22Rv1 (cell line): ENCODE results near the gene RAB7B.

ENCODE experiments used
- ZFX ChIP-seq: fragments of 450-650 bp; IDR thresholded peaks from 2 replicates; pipeline ENCODE4 v1.6.1; 2017; ENCODE audit warnings: antibody characterized with exemption, borderline replicate concordance
- TF ChIP-seq, protein P1 (sequence below): fragments of 450-650 bp; IDR thresholded peaks from 2 replicates; pipeline ENCODE4 v1.5.1; 2017; ENCODE audit warnings: mild to moderate bottlenecking

DNA sequence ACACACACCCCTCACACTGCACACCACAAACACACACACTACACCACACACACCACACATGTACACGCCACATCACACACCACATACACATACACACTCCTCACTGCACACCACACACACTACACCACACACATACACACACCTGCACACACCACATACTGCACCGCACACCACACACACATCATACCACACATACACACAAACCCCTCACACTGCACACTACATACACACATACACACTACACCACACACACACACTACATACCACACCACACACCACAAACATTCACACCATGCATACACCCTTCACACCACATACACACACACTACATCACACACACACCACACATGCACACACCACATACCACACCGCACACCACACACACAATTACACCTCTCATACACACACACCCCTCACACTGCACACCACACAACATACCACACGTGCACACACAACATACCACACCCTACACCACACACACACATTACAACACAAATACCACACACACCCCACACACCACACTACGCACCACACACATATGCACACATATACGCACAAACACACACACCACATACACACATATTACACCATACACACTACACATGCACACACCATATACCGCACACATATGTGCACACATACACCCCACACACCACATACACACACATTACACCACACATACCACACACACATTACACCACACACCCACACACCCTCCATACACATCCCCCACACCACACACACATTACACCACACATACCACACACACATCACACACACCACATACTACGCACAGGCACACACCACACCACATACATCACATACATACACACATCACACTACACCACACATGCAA, 29.6 kb downstream of the RAB7B start:
- TF ChIP-seq, protein P1, sequence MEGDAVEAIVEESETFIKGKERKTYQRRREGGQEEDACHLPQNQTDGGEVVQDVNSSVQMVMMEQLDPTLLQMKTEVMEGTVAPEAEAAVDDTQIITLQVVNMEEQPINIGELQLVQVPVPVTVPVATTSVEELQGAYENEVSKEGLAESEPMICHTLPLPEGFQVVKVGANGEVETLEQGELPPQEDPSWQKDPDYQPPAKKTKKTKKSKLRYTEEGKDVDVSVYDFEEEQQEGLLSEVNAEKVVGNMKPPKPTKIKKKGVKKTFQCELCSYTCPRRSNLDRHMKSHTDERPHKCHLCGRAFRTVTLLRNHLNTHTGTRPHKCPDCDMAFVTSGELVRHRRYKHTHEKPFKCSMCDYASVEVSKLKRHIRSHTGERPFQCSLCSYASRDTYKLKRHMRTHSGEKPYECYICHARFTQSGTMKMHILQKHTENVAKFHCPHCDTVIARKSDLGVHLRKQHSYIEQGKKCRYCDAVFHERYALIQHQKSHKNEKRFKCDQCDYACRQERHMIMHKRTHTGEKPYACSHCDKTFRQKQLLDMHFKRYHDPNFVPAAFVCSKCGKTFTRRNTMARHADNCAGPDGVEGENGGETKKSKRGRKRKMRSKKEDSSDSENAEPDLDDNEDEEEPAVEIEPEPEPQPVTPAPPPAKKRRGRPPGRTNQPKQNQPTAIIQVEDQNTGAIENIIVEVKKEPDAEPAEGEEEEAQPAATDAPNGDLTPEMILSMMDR, result no peak
- no peak for TF ChIP-seq ZFX
